ENCODE measurements around the gene PITPNM3.

GRCh38 chr17:6557040-6557438 is 684 bp upstream of the PITPNM3 start:
- no peak for TF ChIP-seq CTCF (IDR thresholded peaks at IDR 0.05)
- no peak for TF ChIP-seq POLR2A (IDR thresholded peaks at IDR 0.05)

Data from adrenal gland (tissue), 5 donors.